GM12873 (cell line): ENCODE data around the gene PGA4.

ENCODE experiments used
- TF ChIP-seq, protein P1 (sequence below): IDR thresholded peaks from 2 replicates; pipeline ENCODE4 v1.5.1; 2012; ENCODE audit warnings: low read depth, mild to moderate bottlenecking, moderate library complexity, low read length, control low read depth; ENCODE audit not compliant: insufficient read depth; ENCODE audit errors: missing control alignments

Gene PGA4

DNA sequence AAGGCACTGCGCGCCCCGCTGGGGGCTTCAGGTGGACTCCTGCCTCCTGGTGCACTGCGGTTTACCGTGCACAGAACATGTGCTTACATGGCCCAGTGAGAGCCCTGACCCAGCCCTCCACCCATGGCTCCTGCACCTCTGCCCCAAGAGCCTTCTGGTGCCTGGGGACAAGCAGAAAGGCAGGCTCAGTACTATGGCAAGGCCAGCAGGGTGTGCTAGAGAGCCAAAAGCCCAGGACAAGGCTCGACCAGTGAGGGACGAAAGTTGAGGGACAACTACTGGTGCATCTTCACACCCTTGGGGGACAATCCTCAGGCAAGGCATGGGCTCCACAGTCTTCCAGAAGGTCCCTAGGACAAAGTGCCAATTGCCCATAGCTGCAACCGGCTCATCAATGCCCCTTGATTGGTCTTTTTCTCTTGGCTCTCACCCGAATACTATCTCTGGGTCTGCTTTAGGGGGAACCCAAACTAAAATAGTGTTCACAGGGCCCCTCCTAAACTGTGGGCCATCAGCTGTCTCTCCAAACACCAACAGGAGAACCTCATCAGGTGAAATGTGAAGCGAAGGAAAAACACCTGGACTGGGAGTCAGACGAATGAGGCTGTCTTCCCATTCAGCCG lies 32.4 kb downstream of the PGA4 start:
- TF ChIP-seq, protein P1, sequence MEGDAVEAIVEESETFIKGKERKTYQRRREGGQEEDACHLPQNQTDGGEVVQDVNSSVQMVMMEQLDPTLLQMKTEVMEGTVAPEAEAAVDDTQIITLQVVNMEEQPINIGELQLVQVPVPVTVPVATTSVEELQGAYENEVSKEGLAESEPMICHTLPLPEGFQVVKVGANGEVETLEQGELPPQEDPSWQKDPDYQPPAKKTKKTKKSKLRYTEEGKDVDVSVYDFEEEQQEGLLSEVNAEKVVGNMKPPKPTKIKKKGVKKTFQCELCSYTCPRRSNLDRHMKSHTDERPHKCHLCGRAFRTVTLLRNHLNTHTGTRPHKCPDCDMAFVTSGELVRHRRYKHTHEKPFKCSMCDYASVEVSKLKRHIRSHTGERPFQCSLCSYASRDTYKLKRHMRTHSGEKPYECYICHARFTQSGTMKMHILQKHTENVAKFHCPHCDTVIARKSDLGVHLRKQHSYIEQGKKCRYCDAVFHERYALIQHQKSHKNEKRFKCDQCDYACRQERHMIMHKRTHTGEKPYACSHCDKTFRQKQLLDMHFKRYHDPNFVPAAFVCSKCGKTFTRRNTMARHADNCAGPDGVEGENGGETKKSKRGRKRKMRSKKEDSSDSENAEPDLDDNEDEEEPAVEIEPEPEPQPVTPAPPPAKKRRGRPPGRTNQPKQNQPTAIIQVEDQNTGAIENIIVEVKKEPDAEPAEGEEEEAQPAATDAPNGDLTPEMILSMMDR, result peak; percentile 99

DNA sequence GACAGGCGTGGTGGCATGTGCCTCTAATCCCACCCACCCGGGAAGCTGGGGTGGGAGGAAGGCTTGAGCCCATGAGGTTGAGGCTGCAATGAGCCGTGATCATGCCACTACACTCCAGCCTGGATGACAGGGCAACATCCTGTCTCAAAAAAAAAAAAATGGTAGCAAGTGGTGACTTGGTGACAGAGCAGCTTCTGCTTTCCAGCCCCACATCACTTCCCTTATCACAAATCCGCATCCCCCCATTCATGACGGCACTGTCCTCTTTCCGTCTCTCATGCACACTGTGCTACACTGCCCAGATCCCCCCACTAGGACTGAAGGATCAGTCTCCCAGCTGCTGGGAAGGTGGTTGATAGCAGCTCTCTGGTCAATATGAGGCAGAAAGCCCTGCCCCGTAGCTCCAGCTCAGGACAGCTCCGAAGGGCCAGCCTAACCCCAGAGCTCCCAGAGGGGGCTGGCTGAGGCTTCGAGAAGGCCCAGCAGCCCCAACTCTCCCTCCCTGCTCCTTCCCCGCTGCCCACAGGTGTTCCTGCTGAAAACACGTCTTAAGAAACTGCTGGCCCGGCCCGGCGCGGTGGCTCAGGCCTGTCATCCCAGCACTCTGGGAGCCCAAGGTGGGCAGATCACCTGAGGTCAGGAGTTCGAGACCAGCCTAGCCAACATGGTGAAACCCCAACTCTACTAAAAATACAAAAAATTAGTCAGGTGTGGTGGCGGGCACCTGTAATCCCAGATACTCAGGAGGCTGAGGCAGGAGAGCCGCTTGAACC lies 34.7 kb downstream of the PGA4 start:
- TF ChIP-seq, protein P1, result no peak

GRCh38 chr11:61258546-61258945 lies 36.4 kb downstream of the PGA4 start:
- TF ChIP-seq, protein P1, result no peak

- TF ChIP-seq, protein P1, result no peak
Measured at GRCh38 chr11:61259363-61259762, 37.2 kb downstream of the PGA4 start.

DNA sequence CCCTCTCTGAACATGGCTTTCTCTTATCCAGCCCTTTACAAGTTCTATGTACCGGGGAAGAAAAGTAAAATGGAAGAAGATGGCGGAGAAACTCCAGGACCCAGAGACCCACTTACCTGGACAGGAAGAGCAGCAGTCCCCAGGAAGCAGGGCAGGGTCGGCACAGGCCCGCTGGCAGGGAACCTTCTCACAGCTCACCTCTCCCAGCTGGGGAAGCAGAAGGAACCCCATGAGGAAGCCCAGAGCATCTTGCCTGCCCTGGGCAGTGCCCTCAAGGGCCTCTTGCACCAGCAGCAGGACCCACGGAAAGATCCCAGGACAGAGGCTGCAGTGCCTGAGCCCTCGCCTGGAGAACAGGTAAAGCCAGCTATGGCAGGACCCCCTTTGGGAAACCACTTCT lies 42.2 kb downstream of the PGA4 start:
- TF ChIP-seq, protein P1, result no peak

DNA sequence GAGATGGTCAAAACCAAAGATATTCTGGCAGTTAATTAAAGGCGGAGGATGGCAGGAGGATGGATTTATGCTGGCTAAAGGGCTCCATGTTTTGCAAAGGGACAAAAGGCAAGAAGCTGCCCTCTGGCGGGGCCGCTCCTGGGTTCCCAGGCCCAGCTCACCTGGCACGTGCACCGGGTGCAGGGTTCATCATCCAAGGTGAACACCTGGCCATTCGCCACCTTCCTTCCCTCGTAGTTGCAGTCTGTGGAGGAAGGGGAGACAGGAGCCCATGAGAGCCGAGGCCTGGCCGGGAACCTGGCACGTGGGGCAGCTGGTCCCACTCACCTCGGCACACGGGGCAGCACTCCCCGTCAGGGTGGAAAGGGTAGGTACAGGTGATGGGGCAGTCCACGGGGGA lies 42.6 kb downstream of the PGA4 start:
- TF ChIP-seq, protein P1, result no peak

- TF ChIP-seq, protein P1, result no peak
Measured at GRCh38 chr11:61265357-61265756, 43.2 kb downstream of the PGA4 start.
